ENCODE measurements around the gene DHTKD1. TPM values are rescaled to one million over a fixed set of nuclear protein-coding genes. Genes with fewer than 3 reads are reported as not detected.
"Not testable (repeated sequence)": the region's sequence is repeated elsewhere in the genome, so short reads cannot be mapped to it uniquely, and the experiment has no call there.

DHTKD1 gene
- total RNA-seq, 1 donor from 2014 or later, result 39.6 TPM

DNA sequence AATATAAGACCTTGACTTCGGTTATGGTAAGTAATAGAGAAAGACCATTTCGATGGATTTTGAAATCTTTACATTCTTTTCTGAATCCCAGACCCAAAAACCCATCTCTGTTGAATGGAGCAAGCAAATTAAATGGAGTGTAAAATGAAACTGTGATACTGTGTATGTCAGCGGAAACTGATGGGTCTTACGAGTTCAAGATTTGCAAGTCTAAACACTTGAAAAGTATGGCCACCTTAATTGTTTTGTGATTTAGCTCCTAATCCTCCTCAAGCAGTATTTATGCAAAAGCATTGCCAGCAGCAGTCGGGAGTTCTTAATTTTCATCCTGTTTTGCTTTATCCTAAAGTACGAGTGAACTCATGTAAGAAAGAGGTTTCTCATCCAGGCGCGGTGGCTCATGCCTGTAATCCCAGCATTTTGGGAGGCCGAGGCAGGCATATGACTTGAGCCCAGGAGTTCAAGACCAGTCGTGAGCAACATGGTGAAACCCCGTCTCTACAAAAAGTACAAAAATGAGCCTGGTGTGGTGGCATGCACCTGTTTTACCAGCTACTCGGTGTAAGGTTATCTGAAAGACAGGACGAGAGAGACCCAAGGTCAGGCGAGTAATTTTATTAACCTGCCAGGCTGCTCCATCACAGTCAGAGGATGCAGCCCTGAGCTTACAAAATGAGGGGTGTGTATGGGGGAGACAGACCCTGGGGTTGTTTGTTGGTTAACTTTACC lies 5.8 kb upstream of the DHTKD1 start:
- Mint-ChIP-seq H3K4me1 (ENCODE audit: low read depth, unreplicated experiment) (no peaks in the 10 kb centered on the region), H3K9me3 (ENCODE audit: unreplicated experiment) (peaks cover 2% of the 10 kb centered on the region), H3K27ac (ENCODE audit: unreplicated experiment) (no peak overlapping the region), H3K36me3 (ENCODE audit: unreplicated experiment) (no peaks in the 10 kb centered on the region), H3K27me3 (ENCODE audit: unreplicated experiment) (no peaks in the 10 kb centered on the region), H3K4me3 (ENCODE audit: unreplicated experiment) (no peak overlapping the region)
- DNase-seq, result no peak
- TF ChIP-seq, protein P1, sequence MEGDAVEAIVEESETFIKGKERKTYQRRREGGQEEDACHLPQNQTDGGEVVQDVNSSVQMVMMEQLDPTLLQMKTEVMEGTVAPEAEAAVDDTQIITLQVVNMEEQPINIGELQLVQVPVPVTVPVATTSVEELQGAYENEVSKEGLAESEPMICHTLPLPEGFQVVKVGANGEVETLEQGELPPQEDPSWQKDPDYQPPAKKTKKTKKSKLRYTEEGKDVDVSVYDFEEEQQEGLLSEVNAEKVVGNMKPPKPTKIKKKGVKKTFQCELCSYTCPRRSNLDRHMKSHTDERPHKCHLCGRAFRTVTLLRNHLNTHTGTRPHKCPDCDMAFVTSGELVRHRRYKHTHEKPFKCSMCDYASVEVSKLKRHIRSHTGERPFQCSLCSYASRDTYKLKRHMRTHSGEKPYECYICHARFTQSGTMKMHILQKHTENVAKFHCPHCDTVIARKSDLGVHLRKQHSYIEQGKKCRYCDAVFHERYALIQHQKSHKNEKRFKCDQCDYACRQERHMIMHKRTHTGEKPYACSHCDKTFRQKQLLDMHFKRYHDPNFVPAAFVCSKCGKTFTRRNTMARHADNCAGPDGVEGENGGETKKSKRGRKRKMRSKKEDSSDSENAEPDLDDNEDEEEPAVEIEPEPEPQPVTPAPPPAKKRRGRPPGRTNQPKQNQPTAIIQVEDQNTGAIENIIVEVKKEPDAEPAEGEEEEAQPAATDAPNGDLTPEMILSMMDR (IDR thresholded peaks at IDR 0.05; ENCODE audit: partially characterized antibody, unreplicated experiment), result no peak

- Mint-ChIP-seq H3K4me3 (ENCODE audit: unreplicated experiment) (no peak overlapping the region), H3K4me1 (ENCODE audit: low read depth, unreplicated experiment) (no peaks in the 10 kb centered on the region), H3K9me3 (ENCODE audit: unreplicated experiment) (peaks cover 2% of the 10 kb centered on the region), H3K36me3 (ENCODE audit: unreplicated experiment) (no peaks in the 10 kb centered on the region), H3K27me3 (ENCODE audit: unreplicated experiment) (no peaks in the 10 kb centered on the region), H3K27ac (ENCODE audit: unreplicated experiment) (no peak overlapping the region)
- DNase-seq, result no peak
- TF ChIP-seq, protein P1 (IDR thresholded peaks at IDR 0.05; ENCODE audit: partially characterized antibody, unreplicated experiment), result no peak
Measured at GRCh38 chr10:12063483-12063818, 5.3 kb upstream of the DHTKD1 start.

GRCh38 chr10:12067336-12067735 lies 1.4 kb upstream of the DHTKD1 start:
- DNase-seq, result no peak
- TF ChIP-seq, protein P1 (IDR thresholded peaks at IDR 0.05; ENCODE audit: partially characterized antibody, unreplicated experiment), result no peak
- Mint-ChIP-seq H3K27ac (ENCODE audit: unreplicated experiment) (no peak overlapping the region), H3K4me1 (ENCODE audit: low read depth, unreplicated experiment) (peaks cover 5% of the 10 kb centered on the region), H3K36me3 (ENCODE audit: unreplicated experiment) (no peaks in the 10 kb centered on the region), H3K4me3 (ENCODE audit: unreplicated experiment) (no peak overlapping the region), H3K9me3 (ENCODE audit: unreplicated experiment) (peaks cover 2% of the 10 kb centered on the region), H3K27me3 (ENCODE audit: unreplicated experiment) (peaks cover 4% of the 10 kb centered on the region)

- H3K27me3 Mint-ChIP-seq (ENCODE audit: unreplicated experiment); H3K36me3 Mint-ChIP-seq (ENCODE audit: unreplicated experiment); DNase-seq; H3K4me3 Mint-ChIP-seq (ENCODE audit: unreplicated experiment); H3K9me3 Mint-ChIP-seq (ENCODE audit: unreplicated experiment); H3K4me1 Mint-ChIP-seq (ENCODE audit: low read depth, unreplicated experiment); H3K27ac Mint-ChIP-seq (ENCODE audit: unreplicated experiment): not testable (repeated sequence)
Measured at GRCh38 chr10:12071441-12071840, 2.7 kb downstream of the DHTKD1 start.

DNA sequence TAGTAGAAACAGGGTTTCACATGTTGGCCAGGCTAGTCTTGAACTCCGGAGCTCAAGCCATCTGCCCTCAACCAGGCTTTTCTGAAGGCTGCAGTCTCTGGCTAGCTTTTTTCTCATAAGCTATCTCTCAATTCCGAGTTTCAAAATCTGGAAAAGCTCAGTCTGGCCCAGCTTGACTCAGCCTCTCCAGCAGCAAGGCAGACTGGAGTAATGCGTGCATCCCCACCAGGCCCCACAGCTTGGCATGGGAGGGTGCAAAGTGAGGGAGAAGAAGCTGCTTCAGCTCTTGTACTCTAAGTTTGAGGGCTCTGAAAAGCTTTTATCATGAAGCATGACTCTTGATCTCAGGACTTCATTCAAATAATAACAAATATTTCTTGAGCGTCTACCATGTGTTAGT lies 4.8 kb downstream of the DHTKD1 start:
- H3K36me3 Mint-ChIP-seq (ENCODE audit: unreplicated experiment), result peaks cover 4% of the 10 kb centered on the region
- no peak overlapping the region for H3K27ac Mint-ChIP-seq (ENCODE audit: unreplicated experiment)

More for the DNA sequence above, 4.8 kb downstream of the DHTKD1 start:
- TF ChIP-seq, protein P1 (IDR thresholded peaks at IDR 0.05; ENCODE audit: partially characterized antibody, unreplicated experiment), result no peak
- Mint-ChIP-seq H3K9me3 (ENCODE audit: unreplicated experiment) (peaks cover 3% of the 10 kb centered on the region), H3K4me3 (ENCODE audit: unreplicated experiment) (no peak overlapping the region), H3K4me1 (ENCODE audit: low read depth, unreplicated experiment) (peaks cover 5% of the 10 kb centered on the region), H3K27me3 (ENCODE audit: unreplicated experiment) (peaks cover 8% of the 10 kb centered on the region)
- DNase-seq, result no peak
